Muscle layer of duodenum (tissue), 2 donors: ENCODE results near the gene SRSF1.
"Not testable (repeated sequence)": the region's sequence is repeated elsewhere in the genome, so short reads cannot be mapped to it uniquely, and the experiment has no call there.

Source experiments
- H3K27ac ChIP-seq: one replicate; pipeline ENCODE4 v1.7.0; 2013; ENCODE audit warnings: mild to moderate bottlenecking, low read length
- H3K27me3 ChIP-seq: one replicate; pipeline ENCODE4 v1.7.0; 2013; ENCODE audit warnings: low read depth, mild to moderate bottlenecking, control low read depth, low read length
- H3K36me3 ChIP-seq, 2 donors: one replicate each; pipeline ENCODE4 v1.7.0; 2013; ENCODE audit warnings: low read length in 2 of 2, control low read depth in 1 of 2, mild to moderate bottlenecking in 1 of 2; ENCODE audit not compliant: insufficient read depth in 2 of 2, control insufficient read depth in 1 of 2
- H3K4me1 ChIP-seq, 2 donors: one replicate each; pipeline ENCODE4 v1.7.0; 2013; ENCODE audit warnings: low read length in 2 of 2, mild to moderate bottlenecking in 2 of 2, control low read depth in 1 of 2, moderate library complexity in 1 of 2; ENCODE audit not compliant: insufficient read depth in 2 of 2, control insufficient read depth in 1 of 2
- H3K4me3 ChIP-seq, 2 donors: one replicate each; pipeline ENCODE4 v1.7.0; 2013; ENCODE audit warnings: low read length in 2 of 2, low read depth in 1 of 2, mild to moderate bottlenecking in 1 of 2
- H3K9me3 ChIP-seq, 2 donors: one replicate each; pipeline ENCODE4 v1.7.0; 2013; ENCODE audit warnings: low read length in 2 of 2, control low read depth in 1 of 2, mild to moderate bottlenecking in 1 of 2; ENCODE audit not compliant: control insufficient read depth in 1 of 2
- donor health status: healthy.

SRSF1 gene

DNA sequence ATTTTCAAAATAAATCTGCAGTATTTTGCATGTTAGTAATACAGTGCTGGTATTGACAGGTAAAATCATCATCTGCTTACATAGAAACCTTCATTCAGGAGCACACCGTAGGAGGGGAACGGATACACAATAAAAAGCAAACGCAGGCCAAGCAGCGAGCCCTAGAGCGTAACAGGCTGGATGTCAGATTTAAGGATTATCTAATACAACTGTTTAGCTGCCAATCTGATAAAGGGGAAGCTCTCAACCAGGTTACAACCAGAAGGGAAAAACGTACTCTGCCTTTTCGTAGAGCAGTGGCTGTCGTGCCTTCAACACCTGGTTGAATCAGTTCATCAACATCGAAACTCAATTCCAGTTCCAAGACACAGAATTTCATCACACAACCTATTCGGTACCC lies 35.5 kb downstream of the SRSF1 start:
- Histone ChIP-seq H3K9me3 (no peaks in the 10 kb centered on the region), H3K4me1 (peaks cover 0 to 18% of the 10 kb centered on the region in 2 donors), H3K27me3 (no peaks in the 10 kb centered on the region), H3K36me3 (peaks cover 28 to 37% of the 10 kb centered on the region in 2 donors), H3K27ac (no peak overlapping the region), H3K4me3 (no peak overlapping the region)

DNA sequence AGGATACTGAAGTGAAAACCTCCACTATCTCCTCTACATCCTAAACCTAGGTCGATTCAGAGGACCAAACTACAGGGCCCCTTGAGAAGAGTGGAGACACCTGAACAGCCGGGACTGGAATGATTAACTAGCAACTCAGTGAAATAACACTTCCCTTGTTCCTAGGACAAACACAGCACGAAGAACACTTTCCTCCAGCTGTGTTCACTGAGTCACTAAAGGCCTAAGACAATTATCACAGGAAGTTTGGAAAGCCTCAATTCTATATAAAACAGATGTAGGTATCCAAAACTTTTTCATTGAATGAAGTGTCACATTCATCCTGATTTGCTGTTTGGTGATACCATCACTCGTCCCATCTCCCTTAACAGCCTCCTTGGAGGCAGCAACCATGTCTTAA lies 36.3 kb downstream of the SRSF1 start:
- no peaks in the 10 kb centered on the region for H3K9me3 ChIP-seq
- H3K36me3 ChIP-seq, result peaks cover 19 to 30% of the 10 kb centered on the region in 2 donors
- H3K4me1 ChIP-seq, result peaks cover 0 to 12% of the 10 kb centered on the region in 2 donors
- no peak overlapping the region for H3K27ac ChIP-seq
- H3K4me3 ChIP-seq, result no peak overlapping the region
- H3K27me3 ChIP-seq, result no peaks in the 10 kb centered on the region

DNA sequence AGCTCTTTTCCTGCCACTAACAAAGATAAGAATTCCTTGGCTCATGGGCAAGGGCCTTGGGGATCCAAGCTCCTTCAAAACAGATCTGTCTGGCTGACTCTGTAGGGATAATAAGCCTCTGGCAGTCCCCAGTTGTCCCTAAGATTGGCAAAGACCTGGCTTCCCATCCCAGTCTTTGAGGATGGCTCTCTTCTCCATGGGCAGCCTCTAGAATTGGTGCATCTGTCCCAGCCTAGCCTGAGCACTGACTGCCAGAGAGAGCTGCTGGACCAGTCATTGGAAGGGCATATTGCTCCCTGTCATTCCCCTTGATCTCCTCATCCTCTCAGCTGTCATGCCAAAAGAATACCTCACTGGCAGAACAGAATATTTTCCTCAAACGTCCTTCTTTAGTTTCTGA lies 38.6 kb downstream of the SRSF1 start:
- peaks cover 5 to 15% of the 10 kb centered on the region in 2 donors for H3K36me3 ChIP-seq
- no peaks in the 10 kb centered on the region for H3K9me3 ChIP-seq
- no peaks in the 10 kb centered on the region for H3K4me1 ChIP-seq
- no peak overlapping the region for H3K4me3 ChIP-seq
- no peaks in the 10 kb centered on the region for H3K27me3 ChIP-seq
- no peak overlapping the region for H3K27ac ChIP-seq

DNA sequence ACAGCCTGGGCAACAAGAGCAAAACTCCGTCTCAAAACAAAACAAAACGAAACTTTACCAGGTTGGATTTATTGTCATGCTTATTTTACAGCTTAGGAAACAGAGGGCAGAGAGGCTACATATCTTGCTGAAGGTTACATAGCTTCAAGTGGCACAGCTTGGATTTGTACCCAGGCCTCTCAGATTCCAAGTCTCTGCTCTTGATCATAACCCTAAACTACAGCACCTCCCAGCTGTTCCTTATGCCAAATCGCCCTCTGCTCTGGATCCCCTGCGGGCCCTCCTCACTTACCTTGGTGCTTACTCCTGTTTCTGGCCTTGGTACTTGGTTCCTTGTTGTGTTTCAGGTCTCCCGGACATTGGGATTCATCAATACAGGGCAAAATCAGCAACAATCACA lies 40.2 kb downstream of the SRSF1 start:
- Histone ChIP-seq H3K9me3 (no peaks in the 10 kb centered on the region), H3K27ac (no peak overlapping the region), H3K4me3 (no peak overlapping the region), H3K27me3 (no peaks in the 10 kb centered on the region), H3K36me3 (peaks cover 0 to 2% of the 10 kb centered on the region in 2 donors), H3K4me1 (no peaks in the 10 kb centered on the region)

DNA sequence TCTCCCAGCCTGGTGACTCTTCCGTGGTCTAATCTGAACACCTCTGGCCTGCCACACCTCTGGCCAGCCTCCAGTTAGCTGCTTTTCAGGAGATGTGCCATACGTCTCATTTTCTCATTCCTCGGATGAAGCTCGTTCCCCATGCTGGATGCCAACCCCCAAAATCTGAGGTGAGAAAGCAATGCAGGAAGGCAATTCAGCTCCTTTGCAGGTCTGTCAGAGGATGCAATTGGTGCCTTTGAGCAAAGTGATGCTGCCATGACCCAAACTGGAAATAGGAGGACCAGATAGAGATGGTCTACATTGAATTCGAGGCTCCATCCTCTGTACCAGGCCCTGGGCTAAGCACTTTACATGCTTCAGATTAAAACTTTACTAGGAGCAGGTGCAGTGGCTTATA lies 40.8 kb downstream of the SRSF1 start:
- H3K36me3 ChIP-seq, result no peaks in the 10 kb centered on the region
- H3K27me3 ChIP-seq, result no peaks in the 10 kb centered on the region
- H3K4me3 ChIP-seq, result no peak overlapping the region
- H3K9me3 ChIP-seq, result no peaks in the 10 kb centered on the region
- no peaks in the 10 kb centered on the region for H3K4me1 ChIP-seq
- no peak overlapping the region for H3K27ac ChIP-seq

DNA sequence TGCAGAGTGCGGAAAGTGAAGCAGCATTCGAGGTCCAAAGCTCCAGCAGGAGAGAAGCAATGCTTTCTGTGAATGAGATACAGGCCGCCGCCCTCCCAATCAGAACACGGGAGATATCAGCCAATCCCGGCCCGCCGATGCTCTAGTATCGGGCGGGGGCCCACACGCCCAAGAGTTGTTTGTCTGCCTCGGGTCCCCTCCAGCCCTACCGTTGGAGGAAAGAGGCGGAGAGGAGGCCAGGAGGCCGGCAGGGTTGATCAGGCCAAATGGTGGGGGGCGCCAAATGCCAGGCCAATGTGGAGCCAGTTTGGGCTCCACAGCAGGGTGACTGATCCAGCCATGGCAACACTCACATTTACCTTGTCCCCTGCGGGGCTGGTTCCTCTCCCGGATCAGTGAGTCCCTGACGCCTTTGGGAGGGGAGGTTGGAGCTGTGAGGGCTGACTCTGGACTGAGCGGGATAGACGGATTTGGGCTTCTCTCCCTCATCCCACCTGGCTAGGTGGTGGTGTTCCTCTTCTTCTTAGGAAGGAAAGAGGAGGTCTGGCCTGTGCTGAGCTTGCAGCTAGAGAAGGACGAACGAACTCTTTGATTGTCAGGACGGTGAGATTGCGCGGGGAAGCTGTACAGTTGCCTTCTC lies 41.4 kb downstream of the SRSF1 start:
- Histone ChIP-seq H3K4me1 (no peaks in the 10 kb centered on the region), H3K4me3 (no peak overlapping the region), H3K36me3 (no peaks in the 10 kb centered on the region), H3K27ac (no peak overlapping the region), H3K9me3 (no peaks in the 10 kb centered on the region), H3K27me3 (no peaks in the 10 kb centered on the region)

DNA sequence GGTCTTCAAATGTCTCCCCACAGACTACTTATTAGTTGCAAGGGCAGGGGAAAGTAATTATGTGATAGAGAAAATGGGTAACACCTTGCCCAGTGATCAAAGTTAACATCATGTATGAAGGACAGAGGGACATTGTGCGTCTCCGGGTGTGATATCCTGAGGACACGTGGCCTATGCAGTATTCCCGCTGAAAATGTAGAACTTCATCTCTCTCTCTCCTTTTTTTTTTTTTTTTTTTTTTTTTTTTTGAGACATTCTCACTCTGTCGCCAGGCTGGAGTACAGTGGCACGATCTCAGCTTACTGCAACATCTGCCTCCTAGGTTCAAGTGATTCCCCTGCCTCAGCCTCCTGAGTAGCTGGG lies 43.9 kb downstream of the SRSF1 start:
- Histone ChIP-seq H3K36me3 (no peaks in the 10 kb centered on the region), H3K27me3 (no peaks in the 10 kb centered on the region), H3K4me1 (no peaks in the 10 kb centered on the region), H3K27ac (no peak overlapping the region), H3K4me3 (no peak overlapping the region), H3K9me3 (no peaks in the 10 kb centered on the region)

DNA sequence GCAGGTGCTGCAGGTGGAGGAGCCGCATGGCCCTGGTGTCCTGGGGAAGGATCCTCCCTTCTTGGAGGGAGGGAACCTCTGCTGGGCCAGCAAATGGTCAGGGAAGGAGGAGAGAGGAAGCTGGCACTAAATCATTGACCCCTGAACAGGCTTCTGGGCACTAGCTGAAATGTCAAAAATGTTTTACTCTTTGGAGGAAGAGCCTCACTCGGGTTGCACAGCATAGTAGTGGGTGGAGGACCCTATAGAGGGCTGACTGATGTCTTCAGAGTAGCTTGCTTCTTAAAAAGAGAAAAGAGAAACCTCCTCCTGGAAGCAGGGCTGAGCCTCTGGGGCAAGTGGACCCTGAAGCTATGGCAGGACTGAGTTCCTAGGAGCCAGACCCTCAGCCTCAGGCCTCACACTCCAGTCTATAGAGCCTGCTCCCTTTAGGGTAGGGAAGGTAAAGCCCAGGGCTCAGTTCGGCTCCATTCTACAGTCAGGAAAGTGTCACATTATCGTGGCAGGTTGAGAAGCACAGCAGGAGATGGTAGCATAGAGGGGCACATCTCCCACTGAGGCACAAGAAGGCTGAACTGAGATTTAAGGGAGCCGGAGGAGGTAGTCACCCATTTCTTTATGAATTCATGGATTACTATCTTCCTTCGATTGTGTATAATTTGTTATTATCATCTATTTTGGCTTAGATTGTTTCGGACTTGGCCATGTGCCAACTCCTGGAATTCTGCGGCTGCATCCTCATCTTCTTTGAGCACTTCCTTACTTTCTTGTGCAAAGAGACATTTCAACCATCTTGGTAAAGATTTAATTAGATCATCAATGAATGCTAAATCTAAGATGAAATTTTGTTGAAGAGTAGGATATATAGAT lies 44.5 kb downstream of the SRSF1 start:
- Histone ChIP-seq H3K36me3 (no peaks in the 10 kb centered on the region), H3K27me3 (no peaks in the 10 kb centered on the region), H3K4me1 (no peaks in the 10 kb centered on the region), H3K4me3 (no peak overlapping the region), H3K27ac (no peak overlapping the region), H3K9me3 (no peaks in the 10 kb centered on the region)

DNA sequence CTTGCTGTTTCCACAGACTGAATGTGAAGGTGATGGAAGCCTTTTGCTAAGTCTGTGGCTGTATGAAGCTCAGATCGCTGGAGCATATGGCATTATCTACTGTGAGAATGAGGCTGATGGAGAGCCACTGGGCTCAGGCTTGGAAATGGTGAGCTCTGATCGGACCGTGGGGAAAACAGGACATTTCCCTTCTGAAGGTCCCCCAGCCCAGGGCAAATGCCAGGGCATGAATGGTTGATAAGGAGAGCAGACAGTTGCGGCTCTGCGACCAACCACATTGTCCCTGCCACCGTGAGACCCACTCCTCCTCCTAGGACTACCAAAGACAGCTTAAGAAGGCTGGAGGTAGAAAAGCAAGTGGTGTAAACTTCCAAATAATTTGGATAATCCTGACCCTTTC lies 47.1 kb downstream of the SRSF1 start:
- Histone ChIP-seq H3K36me3 (no peaks in the 10 kb centered on the region), H3K4me3 (no peak overlapping the region), H3K27ac (no peak overlapping the region), H3K4me1 (peaks cover 0 to 10% of the 10 kb centered on the region in 2 donors), H3K27me3 (no peaks in the 10 kb centered on the region), H3K9me3 (no peaks in the 10 kb centered on the region)

DNA sequence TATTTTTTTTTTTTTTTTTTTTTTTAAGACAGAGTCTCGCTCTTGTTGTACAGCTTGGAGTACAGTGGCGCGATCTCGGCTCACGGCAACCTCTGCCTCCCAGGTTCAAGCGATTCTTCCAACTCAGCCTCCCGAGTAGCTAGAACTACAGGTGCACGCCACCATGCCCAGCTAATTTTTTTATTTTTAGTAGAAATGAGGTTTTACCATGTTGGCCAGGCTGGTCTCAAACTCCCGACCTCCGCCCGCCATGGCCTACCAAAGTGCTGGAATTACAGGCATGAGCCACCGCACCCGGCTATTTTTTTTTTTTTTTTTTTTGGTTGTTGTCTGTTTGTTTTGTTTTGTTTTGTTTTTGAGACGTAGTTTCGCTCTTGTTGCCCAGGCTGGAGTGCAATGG lies 48.7 kb downstream of the SRSF1 start:
- not testable (repeated sequence) for H3K4me3 ChIP-seq, H3K36me3 ChIP-seq, H3K9me3 ChIP-seq, H3K27ac ChIP-seq, H3K27me3 ChIP-seq
- peaks cover 8 to 18% of the 10 kb centered on the region in 2 donors for H3K4me1 ChIP-seq

DNA sequence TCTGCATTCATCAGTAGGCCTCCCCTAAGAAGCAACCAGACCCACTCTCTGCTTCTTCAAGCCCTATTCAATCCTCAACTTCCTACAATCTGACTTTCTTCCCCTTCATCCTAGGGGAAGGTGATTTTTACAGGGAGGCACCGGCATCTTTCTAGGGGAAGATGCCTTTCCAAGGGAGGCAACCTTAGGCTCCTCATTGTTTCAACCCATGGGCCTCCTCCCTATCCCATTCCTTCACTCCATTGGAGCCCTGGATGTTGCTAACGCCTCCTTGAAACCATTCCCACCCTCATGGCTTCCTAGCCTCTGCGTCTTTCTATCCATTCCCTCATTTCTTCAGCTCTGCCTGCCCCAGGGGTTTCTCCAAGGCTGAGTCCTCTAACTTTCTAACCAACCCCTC lies 49.2 kb downstream of the SRSF1 start:
- no peaks in the 10 kb centered on the region for H3K9me3 ChIP-seq
- no peaks in the 10 kb centered on the region for H3K27me3 ChIP-seq
- no peak overlapping the region for H3K4me3 ChIP-seq
- H3K36me3 ChIP-seq, result no peaks in the 10 kb centered on the region
- no peak overlapping the region for H3K27ac ChIP-seq
- peaks cover 13 to 23% of the 10 kb centered on the region in 2 donors for H3K4me1 ChIP-seq
